Measurements from ENCODE around the gene C2CD2. TPM values are rescaled to one million over a fixed set of nuclear protein-coding genes. Genes with fewer than 3 reads are reported as not detected.

C2CD2 gene
- polyA plus RNA-seq, 1 donor, result 15.2 TPM

GRCh38 chr21:41854426-41854995, 99.3 kb downstream of the C2CD2 start:
- no CpG with 5 or more reads among the region's 31 CpGs for WGBS (ENCODE audit: insufficient coverage, low lambda C conversion rate)
- Histone ChIP-seq H3K36me3 (ENCODE audit: control insufficient read depth, insufficient read depth, low read length) (peaks cover 67% of the 10 kb centered on the region), H3K4me3 (ENCODE audit: low read length) (no peak overlapping the region), H3K27ac (ENCODE audit: low read length) (no peak overlapping the region), H3K27me3 (ENCODE audit: control insufficient read depth, insufficient read depth, low read length) (no peaks in the 10 kb centered on the region), H3K9me3 (ENCODE audit: control insufficient read depth, low read depth, low read length) (no peaks in the 10 kb centered on the region), H3K4me1 (ENCODE audit: control insufficient read depth, insufficient read depth, low read length) (no peaks in the 10 kb centered on the region)
- no peak for DNase-seq

DNA sequence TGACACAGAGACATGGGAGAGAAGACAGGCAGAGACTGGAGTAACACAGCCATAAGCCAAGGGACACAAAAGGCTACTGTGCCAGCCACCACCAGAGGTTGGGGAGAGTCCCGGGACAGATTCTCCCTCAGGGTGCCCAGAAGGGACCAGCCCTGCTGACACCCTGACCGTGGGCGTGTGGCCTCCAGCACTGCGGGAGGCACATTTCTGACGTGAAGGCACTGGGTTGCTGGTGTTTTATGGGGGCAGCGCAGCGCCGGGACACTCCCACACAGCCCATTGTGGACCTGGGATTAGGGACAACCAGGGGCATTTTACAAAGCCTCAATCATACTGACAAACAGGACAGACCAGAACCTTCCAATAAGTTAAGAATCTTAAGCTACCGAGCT, 100.9 kb downstream of the C2CD2 start:
- H3K4me1 ChIP-seq (ENCODE audit: control insufficient read depth, insufficient read depth, low read length), result no peaks in the 10 kb centered on the region
- peaks cover 56% of the 10 kb centered on the region for H3K36me3 ChIP-seq (ENCODE audit: control insufficient read depth, insufficient read depth, low read length)
- WGBS (ENCODE audit: insufficient coverage, low lambda C conversion rate), result no CpG with 5 or more reads among the region's 9 CpGs
- H3K27me3 ChIP-seq (ENCODE audit: control insufficient read depth, insufficient read depth, low read length), result no peaks in the 10 kb centered on the region
- DNase-seq, result no peak
- no peak overlapping the region for H3K27ac ChIP-seq (ENCODE audit: low read length)
- H3K9me3 ChIP-seq (ENCODE audit: control insufficient read depth, low read depth, low read length), result no peaks in the 10 kb centered on the region
- H3K4me3 ChIP-seq (ENCODE audit: low read length), result no peak overlapping the region

DNA sequence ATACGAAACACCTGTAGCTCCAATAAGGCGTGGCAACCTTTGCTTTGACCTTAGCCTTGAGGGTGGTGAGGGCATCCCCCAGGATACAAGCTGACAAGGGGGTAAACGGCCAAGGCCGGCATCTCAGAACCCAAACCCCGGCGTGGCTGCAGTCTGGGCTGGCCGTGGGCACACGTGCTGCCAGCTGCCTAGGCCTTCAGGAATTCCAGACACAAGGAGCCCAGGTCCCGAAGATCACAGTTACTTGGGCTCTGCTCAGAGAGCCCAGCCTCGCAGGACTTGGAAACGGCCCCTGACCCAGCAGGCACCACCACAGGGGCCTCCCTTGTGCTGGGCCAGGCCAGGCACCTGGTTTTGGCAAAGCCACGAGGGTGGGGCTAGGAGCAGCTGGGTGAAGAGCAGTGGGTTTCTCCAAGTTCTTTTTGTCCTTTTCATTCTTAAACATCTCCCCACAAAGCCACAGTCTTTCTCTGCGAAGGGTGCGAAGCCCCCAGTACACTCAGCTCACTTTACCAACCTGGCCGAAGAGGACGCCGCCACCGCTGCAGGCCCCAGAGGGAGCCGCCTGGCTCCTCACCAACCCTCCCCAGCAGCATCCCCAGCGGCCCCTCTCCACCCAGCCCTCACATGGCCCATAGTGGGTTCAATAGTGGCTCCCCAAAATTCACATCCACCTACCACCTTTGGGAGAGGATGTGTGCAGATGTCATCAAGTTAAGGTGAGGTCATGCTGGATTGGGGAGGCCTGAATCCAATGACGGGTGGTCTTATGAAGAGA, 101.5 kb downstream of the C2CD2 start:
- Histone ChIP-seq H3K4me1 (ENCODE audit: control insufficient read depth, insufficient read depth, low read length) (no peaks in the 10 kb centered on the region), H3K4me3 (ENCODE audit: low read length) (no peak overlapping the region), H3K36me3 (ENCODE audit: control insufficient read depth, insufficient read depth, low read length) (peaks cover 50% of the 10 kb centered on the region), H3K27me3 (ENCODE audit: control insufficient read depth, insufficient read depth, low read length) (no peaks in the 10 kb centered on the region), H3K9me3 (ENCODE audit: control insufficient read depth, low read depth, low read length) (no peaks in the 10 kb centered on the region), H3K27ac (ENCODE audit: low read length) (no peak overlapping the region)
- no CpG with 5 or more reads among the region's 21 CpGs for WGBS (ENCODE audit: insufficient coverage, low lambda C conversion rate)
- no peak for DNase-seq

DNA sequence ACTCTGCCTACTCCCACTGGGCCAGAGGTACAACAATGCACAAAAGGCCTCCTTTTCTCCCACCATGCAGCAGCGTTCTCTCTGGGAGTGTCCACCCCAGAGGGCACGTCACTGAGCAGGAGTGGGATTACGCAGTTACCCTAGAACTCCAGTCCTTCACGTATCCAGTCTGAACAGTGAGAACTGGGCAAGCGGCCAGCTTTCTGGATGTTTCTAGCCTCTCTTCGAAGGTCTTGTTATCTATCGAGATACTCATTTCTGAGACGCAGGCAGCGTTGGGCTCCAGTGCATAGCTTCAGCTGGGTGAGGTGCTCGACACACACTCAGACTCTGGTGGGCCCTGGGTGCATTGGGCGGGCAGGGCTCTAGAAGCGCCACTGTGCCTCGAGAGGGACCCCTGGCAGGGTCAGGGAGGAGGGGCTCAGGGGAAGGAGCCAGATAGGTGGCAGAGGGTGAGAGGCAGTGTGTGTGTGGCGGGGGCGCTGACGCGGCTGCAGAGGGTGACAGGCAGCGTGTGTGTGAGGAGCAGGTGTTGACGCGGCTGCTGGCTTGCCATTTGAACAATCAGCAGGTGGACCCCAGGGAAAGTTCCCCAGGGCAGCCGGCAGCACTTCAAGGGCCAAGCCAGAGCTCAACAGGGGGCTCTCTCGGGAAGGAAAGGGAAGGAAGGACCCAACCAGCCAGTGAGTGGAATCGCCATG, 102.6 kb downstream of the C2CD2 start:
- WGBS (ENCODE audit: insufficient coverage, low lambda C conversion rate), result 100% methylated on average over 1 of the region's 23 CpGs
- DNase-seq, result no peak
- Histone ChIP-seq H3K4me1 (ENCODE audit: control insufficient read depth, insufficient read depth, low read length) (no peaks in the 10 kb centered on the region), H3K36me3 (ENCODE audit: control insufficient read depth, insufficient read depth, low read length) (peaks cover 39% of the 10 kb centered on the region), H3K27me3 (ENCODE audit: control insufficient read depth, insufficient read depth, low read length) (no peaks in the 10 kb centered on the region), H3K4me3 (ENCODE audit: low read length) (no peak overlapping the region), H3K9me3 (ENCODE audit: control insufficient read depth, low read depth, low read length) (no peaks in the 10 kb centered on the region), H3K27ac (ENCODE audit: low read length) (no peak overlapping the region)

GRCh38 chr21:41850085-41850484, 103.7 kb downstream of the C2CD2 start:
- Histone ChIP-seq H3K27ac (ENCODE audit: low read length) (no peak overlapping the region), H3K9me3 (ENCODE audit: control insufficient read depth, low read depth, low read length) (no peaks in the 10 kb centered on the region), H3K4me1 (ENCODE audit: control insufficient read depth, insufficient read depth, low read length) (no peaks in the 10 kb centered on the region), H3K36me3 (ENCODE audit: control insufficient read depth, insufficient read depth, low read length) (peaks cover 34% of the 10 kb centered on the region), H3K4me3 (ENCODE audit: low read length) (no peak overlapping the region), H3K27me3 (ENCODE audit: control insufficient read depth, insufficient read depth, low read length) (no peaks in the 10 kb centered on the region)
- 100% methylated on average over 1 of the region's 9 CpGs for WGBS (ENCODE audit: insufficient coverage, low lambda C conversion rate)
- no peak for DNase-seq

- Histone ChIP-seq H3K9me3 (ENCODE audit: control insufficient read depth, low read depth, low read length) (no peaks in the 10 kb centered on the region), H3K27ac (ENCODE audit: low read length) (no peak overlapping the region), H3K27me3 (ENCODE audit: control insufficient read depth, insufficient read depth, low read length) (no peaks in the 10 kb centered on the region), H3K4me3 (ENCODE audit: low read length) (no peak overlapping the region), H3K4me1 (ENCODE audit: control insufficient read depth, insufficient read depth, low read length) (no peaks in the 10 kb centered on the region), H3K36me3 (ENCODE audit: control insufficient read depth, insufficient read depth, low read length) (peaks cover 23% of the 10 kb centered on the region)
- WGBS (ENCODE audit: insufficient coverage, low lambda C conversion rate), result 100% methylated on average over 1 of the region's 15 CpGs
- DNase-seq, result no peak
Observed at GRCh38 chr21:41848958-41849580, 104.7 kb downstream of the C2CD2 start.

GRCh38 chr21:41848533-41848932, 105.3 kb downstream of the C2CD2 start:
- Histone ChIP-seq H3K4me3 (ENCODE audit: low read length) (no peak overlapping the region), H3K4me1 (ENCODE audit: control insufficient read depth, insufficient read depth, low read length) (no peaks in the 10 kb centered on the region), H3K27me3 (ENCODE audit: control insufficient read depth, insufficient read depth, low read length) (no peaks in the 10 kb centered on the region), H3K36me3 (ENCODE audit: control insufficient read depth, insufficient read depth, low read length) (peaks cover 18% of the 10 kb centered on the region), H3K27ac (ENCODE audit: low read length) (no peak overlapping the region), H3K9me3 (ENCODE audit: control insufficient read depth, low read depth, low read length) (no peaks in the 10 kb centered on the region)
- WGBS (ENCODE audit: insufficient coverage, low lambda C conversion rate), result 94% methylated on average over 3 of the region's 8 CpGs
- no peak for DNase-seq

DNA sequence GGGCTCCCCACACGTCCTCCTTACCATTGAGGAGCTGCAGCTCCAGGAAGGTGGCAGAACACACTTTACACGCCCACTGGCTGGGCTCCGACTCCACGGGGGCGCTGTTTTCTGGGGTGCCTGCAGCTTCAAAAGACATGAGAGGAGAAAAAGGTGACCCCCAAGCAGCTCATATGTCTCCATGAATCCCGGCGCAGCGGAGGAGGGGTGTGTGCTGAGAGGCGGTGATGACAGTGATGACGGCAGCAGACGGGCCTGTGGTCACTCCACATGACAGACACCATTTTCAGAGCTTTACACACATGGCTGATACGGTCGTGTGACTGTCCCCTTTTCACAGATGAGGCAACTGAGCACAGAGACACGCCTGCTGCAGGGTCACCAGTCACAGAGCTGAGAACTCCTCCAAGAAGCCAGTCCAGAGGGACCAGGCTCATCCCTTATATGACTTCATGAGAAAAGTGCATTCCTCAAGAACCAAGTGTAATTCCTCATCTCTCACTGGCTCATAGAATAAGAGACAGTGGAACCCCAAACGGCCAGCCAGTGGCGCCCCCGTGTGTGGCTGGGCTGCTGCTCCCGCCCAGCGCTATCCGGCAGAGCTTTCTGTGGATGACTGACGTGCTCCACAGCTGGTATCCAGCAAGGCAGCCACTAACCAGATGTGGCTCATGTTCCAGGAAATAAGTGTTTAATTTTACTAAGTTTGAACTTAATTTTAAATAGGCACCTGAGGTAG, 106.6 kb downstream of the C2CD2 start:
- 100% methylated on average over 2 of the region's 21 CpGs for WGBS (ENCODE audit: insufficient coverage, low lambda C conversion rate)
- H3K36me3 ChIP-seq (ENCODE audit: control insufficient read depth, insufficient read depth, low read length), result peaks cover 10% of the 10 kb centered on the region

GRCh38 chr21:41846536-41846935, 107.3 kb downstream of the C2CD2 start:
- WGBS (ENCODE audit: insufficient coverage, low lambda C conversion rate), result no CpG with 5 or more reads among the region's 7 CpGs
- peaks cover 5% of the 10 kb centered on the region for H3K36me3 ChIP-seq (ENCODE audit: control insufficient read depth, insufficient read depth, low read length)
- H3K4me1 ChIP-seq (ENCODE audit: control insufficient read depth, insufficient read depth, low read length), result no peaks in the 10 kb centered on the region
- peaks cover 5% of the 10 kb centered on the region for H3K9me3 ChIP-seq (ENCODE audit: control insufficient read depth, low read depth, low read length)
- no peak overlapping the region for H3K4me3 ChIP-seq (ENCODE audit: low read length)
- H3K27me3 ChIP-seq (ENCODE audit: control insufficient read depth, insufficient read depth, low read length), result no peaks in the 10 kb centered on the region
- no peak for DNase-seq
- no peak overlapping the region for H3K27ac ChIP-seq (ENCODE audit: low read length)

More for the DNA sequence above, 106.6 kb downstream of the C2CD2 start:
- Histone ChIP-seq H3K27ac (ENCODE audit: low read length) (no peak overlapping the region), H3K4me3 (ENCODE audit: low read length) (no peak overlapping the region), H3K4me1 (ENCODE audit: control insufficient read depth, insufficient read depth, low read length) (no peaks in the 10 kb centered on the region), H3K27me3 (ENCODE audit: control insufficient read depth, insufficient read depth, low read length) (no peaks in the 10 kb centered on the region), H3K9me3 (ENCODE audit: control insufficient read depth, low read depth, low read length) (no peaks in the 10 kb centered on the region)
- DNase-seq, result peak in 1 of 2 donors; percentile 11

GRCh38 chr21:41846033-41846317, 107.8 kb downstream of the C2CD2 start:
- Histone ChIP-seq H3K4me1 (ENCODE audit: control insufficient read depth, insufficient read depth, low read length) (no peaks in the 10 kb centered on the region), H3K36me3 (ENCODE audit: control insufficient read depth, insufficient read depth, low read length) (peaks cover under 1% of the 10 kb centered on the region), H3K27me3 (ENCODE audit: control insufficient read depth, insufficient read depth, low read length) (no peaks in the 10 kb centered on the region), H3K27ac (ENCODE audit: low read length) (no peak overlapping the region), H3K9me3 (ENCODE audit: control insufficient read depth, low read depth, low read length) (peaks cover 9% of the 10 kb centered on the region), H3K4me3 (ENCODE audit: low read length) (no peak overlapping the region)
- no peak for DNase-seq
- 100% methylated on average over 1 of the region's 6 CpGs for WGBS (ENCODE audit: insufficient coverage, low lambda C conversion rate)

Data from large intestine (tissue), 3 donors.